ENCODE measurements around the gene HIP1. TPM values are rescaled to one million over a fixed set of nuclear protein-coding genes. Genes with fewer than 3 reads are reported as not detected.

Gene HIP1
- total RNA-seq, 1 donor: 25.7 TPM

GRCh38 chr7:75537731-75538130 is 201.0 kb downstream of the HIP1 start:
- H3K27ac ChIP-seq (ENCODE audit: low read depth, low read length): no peak overlapping the region
- DNase-seq (ENCODE audit: insufficient read length, low spot score, missing footprints): peak; percentile 14
- H2AFZ ChIP-seq (ENCODE audit: low read length): no peak overlapping the region
- H3K4me1 ChIP-seq (ENCODE audit: insufficient read depth, low read length): peaks cover 12% of the 10 kb centered on the region
- H3K9me3 ChIP-seq (ENCODE audit: low read depth, low read length): no peaks in the 10 kb centered on the region
- TF ChIP-seq, protein P1, sequence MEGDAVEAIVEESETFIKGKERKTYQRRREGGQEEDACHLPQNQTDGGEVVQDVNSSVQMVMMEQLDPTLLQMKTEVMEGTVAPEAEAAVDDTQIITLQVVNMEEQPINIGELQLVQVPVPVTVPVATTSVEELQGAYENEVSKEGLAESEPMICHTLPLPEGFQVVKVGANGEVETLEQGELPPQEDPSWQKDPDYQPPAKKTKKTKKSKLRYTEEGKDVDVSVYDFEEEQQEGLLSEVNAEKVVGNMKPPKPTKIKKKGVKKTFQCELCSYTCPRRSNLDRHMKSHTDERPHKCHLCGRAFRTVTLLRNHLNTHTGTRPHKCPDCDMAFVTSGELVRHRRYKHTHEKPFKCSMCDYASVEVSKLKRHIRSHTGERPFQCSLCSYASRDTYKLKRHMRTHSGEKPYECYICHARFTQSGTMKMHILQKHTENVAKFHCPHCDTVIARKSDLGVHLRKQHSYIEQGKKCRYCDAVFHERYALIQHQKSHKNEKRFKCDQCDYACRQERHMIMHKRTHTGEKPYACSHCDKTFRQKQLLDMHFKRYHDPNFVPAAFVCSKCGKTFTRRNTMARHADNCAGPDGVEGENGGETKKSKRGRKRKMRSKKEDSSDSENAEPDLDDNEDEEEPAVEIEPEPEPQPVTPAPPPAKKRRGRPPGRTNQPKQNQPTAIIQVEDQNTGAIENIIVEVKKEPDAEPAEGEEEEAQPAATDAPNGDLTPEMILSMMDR (IDR thresholded peaks at IDR 0.05; ENCODE audit: extremely low read depth, low read depth, low read length): no peak
- no peak overlapping the region for H3K4me3 ChIP-seq (ENCODE audit: insufficient read depth, low read length)
- H4K20me1 ChIP-seq (ENCODE audit: insufficient read depth, low read length): no peaks in the 10 kb centered on the region
- H3K79me2 ChIP-seq (ENCODE audit: insufficient read depth, low read length): no peaks in the 10 kb centered on the region
- H3K36me3 ChIP-seq (ENCODE audit: insufficient read depth, low read length): peaks cover 28% of the 10 kb centered on the region
- no peaks in the 10 kb centered on the region for H3K27me3 ChIP-seq (ENCODE audit: insufficient read depth, low read length)
- H3K4me2 ChIP-seq (ENCODE audit: insufficient read depth, low read length): no peak overlapping the region

DNA sequence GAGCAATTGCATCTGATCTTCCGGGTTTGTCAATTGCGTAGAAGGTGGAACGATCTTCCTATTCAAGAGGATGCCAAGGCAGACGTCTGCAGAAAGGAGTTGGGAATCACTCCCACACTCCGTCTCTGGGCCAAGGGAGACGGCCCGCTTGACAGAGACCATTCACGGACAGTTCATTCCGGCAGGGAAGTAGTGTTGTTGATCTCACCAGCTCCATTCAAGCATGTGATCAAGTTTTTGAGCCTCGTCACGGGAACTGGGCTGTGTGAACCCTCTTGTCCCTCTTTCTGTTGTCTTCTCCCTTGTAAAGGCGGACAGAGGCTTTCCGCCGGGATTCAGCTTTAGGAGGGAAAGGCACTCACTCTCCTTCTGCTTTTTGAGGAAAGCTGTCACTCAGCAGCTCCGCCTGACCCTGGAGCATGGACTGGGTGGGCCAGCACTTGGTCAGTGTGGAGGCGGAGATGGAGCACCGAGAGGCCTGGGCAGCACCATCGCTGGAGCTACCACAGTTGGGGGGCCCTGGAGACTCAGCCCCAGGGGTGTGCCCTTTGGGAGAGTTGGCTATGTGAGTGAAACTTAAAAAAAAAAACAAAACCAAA is 201.7 kb downstream of the HIP1 start:
- Histone ChIP-seq H3K4me2 (ENCODE audit: insufficient read depth, low read length) (no peak overlapping the region), H2AFZ (ENCODE audit: low read length) (no peak overlapping the region)
- TF ChIP-seq, protein P1 (IDR thresholded peaks at IDR 0.05; ENCODE audit: extremely low read depth, low read depth, low read length): no peak

GRCh38 chr7:75536491-75536890 is 202.2 kb downstream of the HIP1 start:
- TF ChIP-seq, protein P1 (IDR thresholded peaks at IDR 0.05; ENCODE audit: extremely low read depth, low read depth, low read length): no peak
- H3K4me2 ChIP-seq (ENCODE audit: insufficient read depth, low read length): no peak overlapping the region
- H3K4me1 ChIP-seq (ENCODE audit: insufficient read depth, low read length): peaks cover 12% of the 10 kb centered on the region
- no peaks in the 10 kb centered on the region for H4K20me1 ChIP-seq (ENCODE audit: insufficient read depth, low read length)
- no peaks in the 10 kb centered on the region for H3K27me3 ChIP-seq (ENCODE audit: insufficient read depth, low read length)
- H3K79me2 ChIP-seq (ENCODE audit: insufficient read depth, low read length): no peaks in the 10 kb centered on the region
- H3K27ac ChIP-seq (ENCODE audit: low read depth, low read length): no peak overlapping the region
- no peak overlapping the region for H3K4me3 ChIP-seq (ENCODE audit: insufficient read depth, low read length)
- DNase-seq (ENCODE audit: insufficient read length, low spot score, missing footprints): no peak
- H3K9me3 ChIP-seq (ENCODE audit: low read depth, low read length): no peaks in the 10 kb centered on the region
- H3K36me3 ChIP-seq (ENCODE audit: insufficient read depth, low read length): peaks cover 26% of the 10 kb centered on the region
- no peak overlapping the region for H2AFZ ChIP-seq (ENCODE audit: low read length)

More for the DNA sequence above, 201.7 kb downstream of the HIP1 start:
- Histone ChIP-seq H3K9me3 (ENCODE audit: low read depth, low read length) (no peaks in the 10 kb centered on the region), H3K27me3 (ENCODE audit: insufficient read depth, low read length) (no peaks in the 10 kb centered on the region), H3K4me3 (ENCODE audit: insufficient read depth, low read length) (no peak overlapping the region), H3K36me3 (ENCODE audit: insufficient read depth, low read length) (peaks cover 26% of the 10 kb centered on the region), H3K79me2 (ENCODE audit: insufficient read depth, low read length) (no peaks in the 10 kb centered on the region), H4K20me1 (ENCODE audit: insufficient read depth, low read length) (no peaks in the 10 kb centered on the region), H3K27ac (ENCODE audit: low read depth, low read length) (no peak overlapping the region), H3K4me1 (ENCODE audit: insufficient read depth, low read length) (peaks cover 12% of the 10 kb centered on the region)
- DNase-seq (ENCODE audit: insufficient read length, low spot score, missing footprints): no peak

GRCh38 chr7:75534727-75535307 is 203.9 kb downstream of the HIP1 start:
- H3K4me3 ChIP-seq (ENCODE audit: insufficient read depth, low read length): peak overlapping the region; percentile 1
- H2AFZ ChIP-seq (ENCODE audit: low read length): no peak overlapping the region
- H3K79me2 ChIP-seq (ENCODE audit: insufficient read depth, low read length): no peaks in the 10 kb centered on the region
- peak overlapping the region; percentile 18 for H3K4me2 ChIP-seq (ENCODE audit: insufficient read depth, low read length)
- H3K27me3 ChIP-seq (ENCODE audit: insufficient read depth, low read length): no peaks in the 10 kb centered on the region
- H3K27ac ChIP-seq (ENCODE audit: low read depth, low read length): peak overlapping the region; percentile 58
- peaks cover 23% of the 10 kb centered on the region for H3K36me3 ChIP-seq (ENCODE audit: insufficient read depth, low read length)
- H3K4me1 ChIP-seq (ENCODE audit: insufficient read depth, low read length): peaks cover 12% of the 10 kb centered on the region
- TF ChIP-seq, protein P1 (IDR thresholded peaks at IDR 0.05; ENCODE audit: extremely low read depth, low read depth, low read length): no peak
- H3K9me3 ChIP-seq (ENCODE audit: low read depth, low read length): no peaks in the 10 kb centered on the region
- peak; percentile 85 for DNase-seq (ENCODE audit: insufficient read length, low spot score, missing footprints)
- no peaks in the 10 kb centered on the region for H4K20me1 ChIP-seq (ENCODE audit: insufficient read depth, low read length)

Data from osteoblast (primary cell).